Erythroblast (primary cell): Measurements from ENCODE around the gene SLC25A29.

Experiments
- GATA1 ChIP-seq: IDR thresholded peaks from 2 replicates; pipeline ENCODE4 v1.6.1; 2011; ENCODE audit warnings: low read depth, mild to moderate bottlenecking, control low read depth, low read length, moderate library complexity
- POLR2A ChIP-seq: IDR thresholded peaks from 2 replicates; pipeline ENCODE4 v1.6.1; 2011; ENCODE audit warnings: mild to moderate bottlenecking, low read length

DNA sequence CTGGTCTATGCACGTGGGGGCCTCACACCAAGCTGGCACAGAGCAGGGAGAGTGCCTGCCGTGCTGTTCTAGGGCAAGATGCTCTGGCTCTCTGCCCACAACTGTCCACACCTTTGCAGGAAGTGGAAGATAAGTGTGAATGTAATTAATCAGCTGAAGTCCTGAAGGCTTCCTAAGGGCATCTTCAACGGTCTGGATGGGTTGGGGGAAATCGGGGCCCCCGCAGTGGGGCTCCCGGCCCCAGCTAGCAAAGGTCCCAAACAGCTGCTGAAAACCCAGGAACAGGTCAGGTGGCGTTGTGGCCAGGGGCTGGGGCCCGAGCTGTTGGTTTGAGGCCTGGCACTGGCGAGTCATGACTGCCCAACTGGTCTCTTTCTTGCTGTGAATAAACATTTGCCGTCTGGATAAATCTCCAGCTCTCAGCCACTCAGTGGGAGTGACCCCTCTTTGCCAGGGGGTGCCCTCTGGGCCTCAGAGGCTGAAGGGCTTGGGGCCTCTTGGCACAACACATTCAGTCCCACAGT is 6.7 kb upstream of the SLC25A29 start:
- TF ChIP-seq POLR2A: no peak
- no peak for TF ChIP-seq GATA1
